ENCODE measurements around the gene UNC45A. TPM values are rescaled to one million over a fixed set of nuclear protein-coding genes. Genes with fewer than 3 reads are reported as not detected.
A peak's percentile ranks its signal among the peaks of the same experiment; 100 is the strongest.

UNC45A gene
- total RNA-seq, 1 experiment from 2014 or later = 63.1 TPM

DNA sequence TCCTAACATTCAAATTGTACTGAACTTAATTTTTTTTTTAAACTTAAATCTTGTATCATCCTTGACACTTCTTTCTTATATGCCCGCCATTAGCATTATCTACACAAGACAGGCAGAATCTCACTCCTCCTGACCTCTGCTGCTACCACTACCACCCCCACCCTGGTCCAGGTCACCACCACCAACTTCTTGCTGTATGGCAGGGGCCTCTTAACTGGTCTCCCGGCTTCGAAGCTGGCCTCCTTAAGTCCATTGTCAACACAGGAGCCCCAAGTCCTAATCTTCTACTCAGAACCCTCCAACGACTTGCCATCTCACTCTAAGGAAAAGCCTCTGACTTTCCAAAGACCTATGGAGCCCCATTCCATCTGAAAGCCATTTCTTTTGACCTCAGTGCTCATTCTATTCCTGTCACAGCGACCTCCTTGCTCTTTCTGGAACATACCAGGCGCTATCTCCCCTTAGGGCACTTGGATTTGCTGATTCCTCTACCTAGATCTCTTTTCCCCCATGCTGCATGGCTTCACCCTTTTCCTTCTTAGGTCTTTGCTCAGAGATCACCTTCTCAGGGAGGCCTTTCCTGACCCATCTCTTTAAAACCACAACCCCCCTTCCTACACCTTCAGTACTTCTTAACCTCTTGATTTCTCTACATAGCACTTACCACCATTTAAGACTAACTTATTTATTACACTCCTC, 56.7 kb downstream of the UNC45A start:
- POLR2A ChIA-PET = interaction anchor here (2.4 kb wide), 1 partner anchor 30 kb away, joined by 8 read pairs; the partner anchor contains the start of gene VPS33B
- Mint-ChIP-seq H3K9me3 (ENCODE audit: unreplicated experiment) (no peaks in the 10 kb centered on the region), H3K4me1 (ENCODE audit: insufficient read depth, unreplicated experiment) (peaks cover 26% of the 10 kb centered on the region), H3K36me3 (ENCODE audit: insufficient read depth, unreplicated experiment) (peaks cover 6% of the 10 kb centered on the region), H3K27ac (ENCODE audit: low read depth, unreplicated experiment) (peak overlapping the region; percentile 98), H3K4me3 (ENCODE audit: unreplicated experiment) (no peak overlapping the region), H3K27me3 (ENCODE audit: insufficient read depth, unreplicated experiment) (no peaks in the 10 kb centered on the region)
- CTCF ChIA-PET = interaction anchor here (0.6 kb wide), 1 partner anchor 17 kb away, joined by 3 read pairs; no protein-coding TSS in a partner anchor
- intact Hi-C loops (cut with micrococcal nuclease) = no loop called here
- DNase-seq (ENCODE audit: unreplicated experiment) = no peak
- TF ChIP-seq, protein P1, sequence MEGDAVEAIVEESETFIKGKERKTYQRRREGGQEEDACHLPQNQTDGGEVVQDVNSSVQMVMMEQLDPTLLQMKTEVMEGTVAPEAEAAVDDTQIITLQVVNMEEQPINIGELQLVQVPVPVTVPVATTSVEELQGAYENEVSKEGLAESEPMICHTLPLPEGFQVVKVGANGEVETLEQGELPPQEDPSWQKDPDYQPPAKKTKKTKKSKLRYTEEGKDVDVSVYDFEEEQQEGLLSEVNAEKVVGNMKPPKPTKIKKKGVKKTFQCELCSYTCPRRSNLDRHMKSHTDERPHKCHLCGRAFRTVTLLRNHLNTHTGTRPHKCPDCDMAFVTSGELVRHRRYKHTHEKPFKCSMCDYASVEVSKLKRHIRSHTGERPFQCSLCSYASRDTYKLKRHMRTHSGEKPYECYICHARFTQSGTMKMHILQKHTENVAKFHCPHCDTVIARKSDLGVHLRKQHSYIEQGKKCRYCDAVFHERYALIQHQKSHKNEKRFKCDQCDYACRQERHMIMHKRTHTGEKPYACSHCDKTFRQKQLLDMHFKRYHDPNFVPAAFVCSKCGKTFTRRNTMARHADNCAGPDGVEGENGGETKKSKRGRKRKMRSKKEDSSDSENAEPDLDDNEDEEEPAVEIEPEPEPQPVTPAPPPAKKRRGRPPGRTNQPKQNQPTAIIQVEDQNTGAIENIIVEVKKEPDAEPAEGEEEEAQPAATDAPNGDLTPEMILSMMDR (IDR thresholded peaks at IDR 0.05; ENCODE audit: unreplicated experiment) = no peak
- BruUV-seq (replicated peaks) = no TSS peak

GRCh38 chr15:90994059-90994416, 59.0 kb downstream of the UNC45A start:
- peaks cover 9% of the 10 kb centered on the region for H3K4me1 Mint-ChIP-seq (ENCODE audit: insufficient read depth, unreplicated experiment)
- TF ChIP-seq, protein P1 (IDR thresholded peaks at IDR 0.05; ENCODE audit: unreplicated experiment) = no peak
- DNase-seq (ENCODE audit: unreplicated experiment) = no peak
- ChIA-PET CTCF (interaction anchor here (1.0 to 1.4 kb wide), 3 partner anchors 38 to 263 kb away, joined by 3 to 8 read pairs (median 5); no protein-coding TSS in a partner anchor), POLR2A (interaction anchor here (1.2 to 3.7 kb wide), 6 partner anchors 10 to 62 kb away, joined by 5 to 37 read pairs (median 16); partner anchors contain the start of genes HDDC3 and VPS33B)
- no peaks in the 10 kb centered on the region for H3K27me3 Mint-ChIP-seq (ENCODE audit: insufficient read depth, unreplicated experiment)
- peak overlapping the region; percentile 88 for H3K4me3 Mint-ChIP-seq (ENCODE audit: unreplicated experiment)
- H3K27ac Mint-ChIP-seq (ENCODE audit: low read depth, unreplicated experiment) = peak overlapping the region; percentile 98
- BruUV-seq (replicated peaks) = no TSS peak
- intact Hi-C loops (cut with micrococcal nuclease) = loop anchor here (2.0 kb wide), 1 partner anchor 37 kb away; no protein-coding TSS in a partner anchor
- H3K36me3 Mint-ChIP-seq (ENCODE audit: insufficient read depth, unreplicated experiment) = peaks cover 19% of the 10 kb centered on the region
- H3K9me3 Mint-ChIP-seq (ENCODE audit: unreplicated experiment) = no peaks in the 10 kb centered on the region

DNA sequence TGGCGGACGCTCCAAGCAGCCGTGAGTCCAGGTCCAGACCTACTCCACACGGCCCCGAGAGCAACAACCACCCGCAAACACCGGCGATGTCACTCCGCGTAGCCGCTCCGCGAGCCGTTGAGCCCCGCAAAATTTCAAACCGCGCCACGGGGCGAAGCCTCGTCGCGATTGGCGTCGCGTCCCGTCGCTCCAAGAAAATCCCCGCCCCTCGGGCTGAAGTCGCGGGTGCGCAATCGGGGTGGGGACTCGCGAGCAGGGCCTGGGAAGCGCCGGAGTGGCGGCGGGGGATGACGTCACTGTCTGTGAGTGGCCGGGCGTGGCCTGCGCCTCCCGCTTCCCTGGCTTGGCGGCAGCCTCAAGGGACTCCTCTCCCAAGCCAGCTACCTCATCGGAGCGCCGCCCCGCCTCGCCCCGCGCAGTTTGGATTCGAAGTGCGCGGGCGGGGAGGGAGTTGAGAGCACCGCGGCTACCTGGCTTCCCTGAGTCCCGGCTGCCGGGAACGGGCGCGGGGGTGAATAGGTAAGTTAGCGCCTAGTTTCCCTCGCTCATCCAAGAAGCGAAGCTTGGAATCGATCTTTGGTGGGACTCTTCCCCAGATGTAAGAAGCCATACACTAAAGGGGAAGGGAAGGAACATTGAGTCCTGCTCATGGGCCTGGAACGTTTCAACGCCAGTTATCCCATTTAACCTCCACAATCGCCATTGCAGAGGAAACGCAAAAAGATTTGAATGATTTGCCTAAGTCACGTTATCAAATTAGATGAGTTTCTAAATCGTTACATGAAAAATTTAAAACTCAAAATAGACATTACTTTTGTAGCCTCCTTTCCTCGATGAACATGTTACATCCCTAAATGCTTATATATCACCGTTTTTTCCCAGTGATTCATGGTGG, 59.6 kb downstream of the UNC45A start, which contains the start of gene PRC1:
TSS of gene PRC1 (minus strand) at position 119 of the 895 bp plus-strand sequence. CDS start at position 1, 118 bp downstream.
- Mint-ChIP-seq H3K4me3 (ENCODE audit: unreplicated experiment) (peak within 1 kb of the TSS; percentile 88), H3K9me3 (ENCODE audit: unreplicated experiment) (no peaks in the 10 kb centered on the region), H3K36me3 (ENCODE audit: insufficient read depth, unreplicated experiment) (peaks cover 26% of the 10 kb centered on the region), H3K4me1 (ENCODE audit: insufficient read depth, unreplicated experiment) (peaks cover 9% of the 10 kb centered on the region), H3K27me3 (ENCODE audit: insufficient read depth, unreplicated experiment) (no peaks in the 10 kb centered on the region), H3K27ac (ENCODE audit: low read depth, unreplicated experiment) (peak within 1 kb of the TSS; percentile 98)
- DNase-seq (ENCODE audit: unreplicated experiment) = peak; percentile 99
- CTCF ChIA-PET = interaction anchor here (0.7 to 1.2 kb wide), 2 partner anchors 39 to 47 kb away, joined by 3 to 5 read pairs; no protein-coding TSS in a partner anchor
- TF ChIP-seq, protein P1 (IDR thresholded peaks at IDR 0.05; ENCODE audit: unreplicated experiment) = no peak
- intact Hi-C loops (cut with micrococcal nuclease) = loop anchor here (2.0 kb wide), 1 partner anchor 38 kb away; no protein-coding TSS in a partner anchor
- POLR2A ChIA-PET = interaction anchor here (0.8 to 3.7 kb wide), 8 partner anchors 10 to 92 kb away, joined by 3 to 37 read pairs (median 6); partner anchors contain the start of genes HDDC3, RCCD1 and VPS33B
- TSS peak; percentile 87 for BruUV-seq (replicated peaks)
